ENCODE data around the gene CAMSAP1.
"Not testable (repeated sequence)": the region's sequence is repeated elsewhere in the genome, so short reads cannot be mapped to it uniquely, and the experiment has no call there.

The CAMSAP1 gene

GRCh38 chr9:135895202-135895848 is 12.0 kb downstream of the CAMSAP1 start:
- DNase-seq, result no peak

- no peak for DNase-seq
These were observed 14.2 kb downstream of the CAMSAP1 start for GRCh38 chr9:135893104-135893503.

- not testable (repeated sequence) for DNase-seq
These were observed 15.0 kb downstream of the CAMSAP1 start for GRCh38 chr9:135892327-135892726.

- no peak for DNase-seq
These were observed 16.2 kb downstream of the CAMSAP1 start for GRCh38 chr9:135891027-135891631.

- DNase-seq, result no peak
These were observed 16.9 kb downstream of the CAMSAP1 start for GRCh38 chr9:135890190-135891026.

- no peak for DNase-seq
These were observed 17.7 kb downstream of the CAMSAP1 start for GRCh38 chr9:135889564-135890189.

- no peak for DNase-seq
These were observed 18.5 kb downstream of the CAMSAP1 start for GRCh38 chr9:135888766-135889394.

GRCh38 chr9:135888126-135888765 is 19.1 kb downstream of the CAMSAP1 start:
- DNase-seq, result no peak

- DNase-seq, result peak; percentile 81 to 87
These were observed 19.7 kb downstream of the CAMSAP1 start for GRCh38 chr9:135887585-135888050.

- peak; percentile 97 for DNase-seq
These were observed 20.3 kb downstream of the CAMSAP1 start for GRCh38 chr9:135887021-135887507.

- no peak for DNase-seq
These were observed 21.0 kb downstream of the CAMSAP1 start for GRCh38 chr9:135886147-135886981.

- no peak for DNase-seq
These were observed 22.1 kb downstream of the CAMSAP1 start for GRCh38 chr9:135885100-135885853.

GRCh38 chr9:135884328-135885035 is 22.9 kb downstream of the CAMSAP1 start:
- no peak for DNase-seq

GRCh38 chr9:135883410-135884089 is 23.8 kb downstream of the CAMSAP1 start:
- DNase-seq, result no peak

GRCh38 chr9:135882011-135882410 is 25.3 kb downstream of the CAMSAP1 start:
- DNase-seq, result no peak

GRCh38 chr9:135880438-135880837 is 26.9 kb downstream of the CAMSAP1 start:
- no peak for DNase-seq

GRCh38 chr9:135879619-135880018 is 27.7 kb downstream of the CAMSAP1 start:
- no peak for DNase-seq

- DNase-seq, result no peak
These were observed 28.1 kb downstream of the CAMSAP1 start for GRCh38 chr9:135879237-135879601.
